Stimulated activated CD4-positive, alpha-beta T cell treated with anti-CD3 and anti-CD28 coated beads, Interleukin-4, amount 100 ng/mL, for 24 hours (primary cell): ENCODE data around the gene TMEM121B.
A peak's percentile ranks its signal among the peaks of the same experiment; 100 is the strongest.
"Not testable (repeated sequence)": the region's sequence is repeated elsewhere in the genome, so short reads cannot be mapped to it uniquely, and the experiment has no call there.

Experiments used
- DNase-seq: peaks from one replicate; pipeline ENCODE4 v3.0.0-alpha.2; 2020

The TMEM121B gene

GRCh38 chr22:17121233-17122195 lies at the start of gene TMEM121B:
Gene TMEM121B, minus strand, starts transcription at chr22:17121360. Its CDS starts 233 bp downstream, at chr22:17121127.
- DNase-seq = peak; percentile 18

GRCh38 chr22:17167486-17167885 lies 46.3 kb upstream of the TMEM121B start:
- DNase-seq = no peak

DNA sequence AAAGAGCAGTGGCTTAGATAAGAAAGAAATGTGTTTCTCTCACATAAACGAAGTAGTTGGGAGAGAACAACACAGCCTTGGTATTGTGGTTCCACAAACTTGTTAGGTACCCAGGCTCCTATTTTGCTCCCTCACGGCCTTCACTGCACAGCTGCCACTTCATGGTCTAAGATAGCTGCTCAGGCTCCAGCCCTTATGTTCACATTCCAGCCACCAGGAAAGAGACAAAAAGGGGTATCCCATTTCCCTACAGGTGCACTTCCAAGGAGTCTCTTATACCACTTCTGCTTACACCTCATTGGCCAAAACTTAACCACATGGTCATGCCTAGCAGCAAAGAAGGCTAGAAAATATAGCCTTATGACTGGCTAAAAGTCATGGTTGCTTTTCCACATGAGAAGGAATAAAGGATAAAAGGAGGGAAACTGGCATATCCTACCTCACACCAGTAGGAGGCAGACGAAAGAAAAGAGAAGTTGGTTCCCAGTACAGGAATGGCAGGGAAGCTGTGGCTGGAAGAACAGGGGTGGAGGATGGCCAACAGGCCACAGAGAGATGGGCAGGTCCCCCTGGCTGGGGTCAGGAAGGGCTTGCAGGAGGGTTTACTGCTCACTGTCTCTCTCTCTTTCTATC lies 43.3 kb upstream of the TMEM121B start:
- no peak for DNase-seq

GRCh38 chr22:17162731-17163130 lies 41.6 kb upstream of the TMEM121B start:
- no peak for DNase-seq

DNA sequence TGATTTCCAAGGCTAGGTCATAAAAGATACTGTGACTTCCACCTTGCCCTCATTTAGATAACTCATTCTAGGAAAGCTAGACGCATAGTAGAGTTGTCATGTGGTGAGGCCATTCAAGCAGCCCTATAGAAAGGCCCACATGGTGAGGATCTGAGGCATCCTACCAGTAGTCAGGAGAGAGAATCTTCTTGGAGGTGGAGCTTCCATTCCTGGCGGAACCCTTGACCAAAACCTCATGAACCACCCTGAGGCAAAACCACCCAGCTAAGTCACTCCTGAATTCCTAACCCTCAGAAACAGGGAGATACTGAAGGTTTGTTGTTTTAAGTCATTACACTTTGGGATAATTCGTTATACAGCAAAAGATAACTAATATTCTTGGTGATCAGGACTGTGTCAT lies 40.8 kb upstream of the TMEM121B start:
- DNase-seq = no peak

- DNase-seq = peak; percentile 76
These were observed 38.4 kb upstream of the TMEM121B start for GRCh38 chr22:17159504-17159951.

GRCh38 chr22:17158568-17159503 lies 37.7 kb upstream of the TMEM121B start, which contains the start of gene HDHD5:
Gene HDHD5, minus strand, starts transcription at chr22:17159277. Its CDS starts 26 bp downstream, at chr22:17159251.
- DNase-seq = peak; percentile 92

GRCh38 chr22:17158176-17158567 lies 37.0 kb upstream of the TMEM121B start:
- DNase-seq = no peak

DNA sequence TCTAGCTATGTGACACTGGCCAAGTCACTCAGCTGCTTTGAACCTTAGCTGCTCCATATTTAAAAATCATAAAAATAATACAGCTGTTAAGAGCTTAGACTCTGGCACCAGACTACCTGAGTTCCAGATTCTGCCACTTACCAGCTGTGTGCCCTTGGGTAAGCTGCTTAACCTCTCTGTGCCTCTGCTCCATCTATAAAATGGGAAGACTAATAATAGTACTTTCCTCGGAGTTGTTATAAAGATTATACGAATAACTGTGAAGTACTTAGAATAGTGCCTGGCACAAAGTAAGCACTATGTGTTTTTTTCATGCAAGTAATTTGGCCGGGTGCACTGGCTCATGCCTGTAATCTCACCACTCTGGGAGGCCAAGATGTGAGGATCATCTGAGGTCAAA lies 36.6 kb upstream of the TMEM121B start:
- no peak for DNase-seq

DNA sequence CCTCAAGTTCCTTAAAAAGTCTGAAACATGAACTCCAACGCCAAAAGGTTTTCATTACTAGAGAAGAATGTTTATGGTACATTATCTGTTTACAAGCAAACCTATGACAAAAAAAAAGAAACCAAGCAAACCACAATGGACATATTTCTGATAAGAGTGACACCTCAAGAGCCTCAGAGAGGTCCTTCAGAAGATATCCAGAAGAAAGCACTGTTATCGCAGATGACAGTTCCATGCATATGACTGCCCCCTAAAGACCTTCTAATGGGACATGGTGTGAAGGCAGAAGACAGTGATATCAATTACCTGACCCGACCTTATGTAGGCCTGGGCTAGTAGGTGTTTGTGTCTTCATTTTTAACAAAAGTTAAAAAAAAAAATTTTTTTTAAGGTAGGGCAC lies 34.8 kb upstream of the TMEM121B start:
- DNase-seq = no peak

DNA sequence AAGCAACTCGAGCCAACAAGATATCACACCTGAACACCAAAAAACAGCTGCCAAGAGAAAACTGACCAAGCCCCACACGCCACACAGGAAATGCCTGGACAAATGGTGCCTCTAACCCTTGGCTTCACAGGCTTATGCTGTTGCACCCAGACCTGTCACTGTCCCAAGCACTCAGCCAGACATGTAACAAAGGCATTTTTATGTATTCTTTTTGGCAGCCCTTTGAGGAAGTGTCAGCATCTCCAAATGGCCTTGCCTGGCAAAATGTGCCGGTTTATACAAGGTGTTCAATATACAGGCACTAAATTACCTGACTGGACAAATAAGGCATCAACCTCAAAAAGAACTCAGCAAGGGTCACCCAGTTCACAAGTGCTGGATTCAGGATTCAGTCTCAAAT lies 31.8 kb upstream of the TMEM121B start:
- DNase-seq = no peak

GRCh38 chr22:17152340-17152739 lies 31.2 kb upstream of the TMEM121B start:
- DNase-seq = no peak

DNA sequence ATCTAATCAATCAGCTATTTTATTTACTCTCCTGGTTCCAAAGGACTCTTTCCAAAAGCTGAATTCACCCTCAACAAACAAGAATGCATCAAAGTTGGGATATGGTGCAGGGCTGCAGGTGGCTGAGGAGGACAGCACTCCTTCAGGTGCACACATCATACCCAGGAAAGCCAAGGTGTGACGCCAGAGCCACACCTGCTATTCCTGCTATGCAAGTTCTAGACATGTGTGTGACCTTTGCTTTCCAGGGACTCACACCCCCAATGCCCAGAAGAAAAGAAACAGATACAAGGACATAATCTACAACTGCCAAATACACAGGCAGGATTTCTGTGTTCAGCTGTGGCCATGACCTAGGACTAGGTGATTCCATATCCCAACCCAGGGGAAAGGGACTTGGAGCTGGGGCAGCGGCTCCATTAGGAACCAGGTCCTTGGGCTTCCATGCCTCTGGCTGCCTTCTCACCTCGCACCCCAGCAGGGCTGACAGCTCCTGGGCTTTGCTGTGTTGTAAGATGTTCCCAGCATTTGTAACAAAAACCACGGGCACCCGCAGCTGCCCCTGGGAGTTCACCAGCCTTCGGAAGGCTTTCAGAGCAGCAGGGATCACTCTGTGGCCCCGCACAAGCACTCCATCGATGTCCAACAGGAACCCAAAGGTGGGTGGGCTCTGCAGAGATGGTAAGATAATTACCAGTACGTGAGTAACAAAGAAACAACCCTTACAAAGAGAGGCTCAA lies 28.1 kb upstream of the TMEM121B start:
- DNase-seq = no peak

DNA sequence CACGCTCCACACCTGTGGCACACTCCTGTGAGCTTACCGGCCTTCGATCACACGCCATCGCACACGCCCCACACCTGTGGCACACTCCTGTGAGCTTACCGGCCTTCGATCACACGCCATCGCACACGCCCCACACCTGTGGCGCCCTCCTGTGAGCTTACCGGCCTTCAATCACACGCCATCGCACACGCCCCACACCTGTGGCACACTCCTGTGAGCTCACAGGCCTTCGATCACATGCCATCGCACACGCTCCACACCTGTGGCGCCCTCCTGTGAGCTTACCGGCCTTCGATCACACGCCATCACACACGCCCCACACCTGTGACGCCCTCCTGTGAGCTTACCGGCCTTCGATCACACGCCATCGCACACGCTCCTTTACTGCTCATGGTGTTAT lies 26.3 kb upstream of the TMEM121B start:
- not testable (repeated sequence) for DNase-seq

DNA sequence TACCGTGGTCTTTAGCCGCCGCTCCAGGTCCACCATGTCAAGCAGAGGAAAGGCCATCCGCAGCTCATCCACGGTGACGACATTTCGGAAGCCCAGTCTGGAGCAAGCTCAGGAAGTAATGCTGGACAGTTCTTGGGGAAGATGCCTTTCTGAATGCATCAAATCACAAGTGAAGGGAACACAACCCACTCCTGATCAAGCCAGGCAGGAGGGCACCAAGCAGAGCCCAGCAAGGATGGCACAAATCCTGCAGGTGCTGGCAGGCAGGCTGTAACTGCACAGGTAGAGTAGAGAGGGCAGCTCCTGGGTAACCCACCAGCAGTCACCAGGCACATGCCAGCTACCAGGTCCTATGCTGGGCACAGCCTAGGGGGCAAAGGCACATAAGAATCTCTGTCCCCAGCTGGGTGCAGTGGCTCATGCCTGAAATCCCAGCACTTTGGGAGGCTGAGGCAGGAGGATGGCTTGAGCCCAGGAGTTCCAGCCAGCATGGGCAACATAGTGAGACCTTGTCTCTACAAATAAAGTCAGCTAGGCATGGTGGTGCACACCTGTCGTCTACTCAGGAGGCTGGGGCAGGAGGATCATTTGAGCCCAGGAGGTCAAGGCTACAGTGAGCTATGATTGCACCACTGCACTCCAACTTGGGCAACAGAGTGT lies 24.0 kb upstream of the TMEM121B start:
- DNase-seq = no peak

GRCh38 chr22:17143826-17144225 lies 22.7 kb upstream of the TMEM121B start:
- no peak for DNase-seq

DNA sequence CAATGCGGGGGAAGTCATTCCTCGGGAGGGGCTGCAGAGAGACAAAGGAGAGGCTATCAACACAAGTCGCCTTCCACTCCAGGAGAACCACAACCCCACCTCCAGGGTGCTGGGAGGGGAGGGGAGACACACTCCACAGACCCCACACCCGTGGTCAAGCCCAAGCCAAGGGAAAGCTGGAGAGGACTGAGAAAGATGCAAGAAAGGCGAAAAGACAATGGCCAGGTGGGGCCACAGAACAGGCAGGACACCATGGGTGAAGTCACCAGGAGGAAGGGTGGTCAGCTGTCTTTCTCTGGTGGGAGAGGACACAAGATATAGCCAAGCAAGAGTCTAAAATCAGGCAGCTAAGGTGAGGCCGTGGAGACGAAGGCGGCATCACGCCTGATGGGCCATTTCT lies 21.9 kb upstream of the TMEM121B start:
- DNase-seq = no peak

- no peak for DNase-seq
These were observed 19.9 kb upstream of the TMEM121B start for GRCh38 chr22:17140826-17141766.

- no peak for DNase-seq
These were observed 18.9 kb upstream of the TMEM121B start for GRCh38 chr22:17140022-17140421.

GRCh38 chr22:17138513-17138912 lies 17.4 kb upstream of the TMEM121B start:
- DNase-seq = no peak
